Brain microvascular endothelial cell (primary cell): ENCODE data around the gene PANK2.
"Not testable (repeated sequence)": the region's sequence is repeated elsewhere in the genome, so short reads cannot be mapped to it uniquely, and the experiment has no call there.

ENCODE experiments used
- DNase-seq: peaks from one replicate; pipeline ENCODE4 v3.0.0-alpha.2; 2020
- H3K27ac ChIP-seq: fragments of 250-450 bp; sonication (Bioruptor Pico); 2 replicates; pipeline ENCODE4 v1.5.1; 2020; ENCODE audit warnings: mild to moderate bottlenecking, moderate library complexity
- H3K27me3 ChIP-seq: fragments of 250-450 bp; sonication (Bioruptor Pico); replicated peaks from 2 replicates; pipeline ENCODE4 v1.5.1; 2020; ENCODE audit warnings: mild to moderate bottlenecking
- H3K36me3 ChIP-seq: fragments of 250-450 bp; sonication (Bioruptor Pico); replicated peaks from 2 replicates; pipeline ENCODE4 v1.5.1; 2020; ENCODE audit warnings: mild to moderate bottlenecking
- H3K4me3 ChIP-seq: 2 replicates; pipeline ENCODE4 v1.5.1; 2011; ENCODE audit warnings: low read depth, mild to moderate bottlenecking, control low read depth, low read length, moderate library complexity
- in situ Hi-C: cut with HindIII; loops from 2 replicates; pipeline ENCODE4 v1.10.0; 2017; ENCODE audit warnings: low sequenced_read_pairs, low pct_ligation_motif_present
- TF ChIP-seq, protein P1 (sequence below): IDR thresholded peaks from 2 replicates; pipeline ENCODE4 v1.5.1; 2011; ENCODE audit warnings: low read depth, mild to moderate bottlenecking, moderate library complexity, low read length, control low read depth, inconsistent platforms; ENCODE audit errors: missing control alignments

The PANK2 gene

GRCh38 chr20:3935295-3935955, 46.2 kb downstream of the PANK2 start:
- H3K27ac ChIP-seq: no peak overlapping the region
- TF ChIP-seq, protein P1, sequence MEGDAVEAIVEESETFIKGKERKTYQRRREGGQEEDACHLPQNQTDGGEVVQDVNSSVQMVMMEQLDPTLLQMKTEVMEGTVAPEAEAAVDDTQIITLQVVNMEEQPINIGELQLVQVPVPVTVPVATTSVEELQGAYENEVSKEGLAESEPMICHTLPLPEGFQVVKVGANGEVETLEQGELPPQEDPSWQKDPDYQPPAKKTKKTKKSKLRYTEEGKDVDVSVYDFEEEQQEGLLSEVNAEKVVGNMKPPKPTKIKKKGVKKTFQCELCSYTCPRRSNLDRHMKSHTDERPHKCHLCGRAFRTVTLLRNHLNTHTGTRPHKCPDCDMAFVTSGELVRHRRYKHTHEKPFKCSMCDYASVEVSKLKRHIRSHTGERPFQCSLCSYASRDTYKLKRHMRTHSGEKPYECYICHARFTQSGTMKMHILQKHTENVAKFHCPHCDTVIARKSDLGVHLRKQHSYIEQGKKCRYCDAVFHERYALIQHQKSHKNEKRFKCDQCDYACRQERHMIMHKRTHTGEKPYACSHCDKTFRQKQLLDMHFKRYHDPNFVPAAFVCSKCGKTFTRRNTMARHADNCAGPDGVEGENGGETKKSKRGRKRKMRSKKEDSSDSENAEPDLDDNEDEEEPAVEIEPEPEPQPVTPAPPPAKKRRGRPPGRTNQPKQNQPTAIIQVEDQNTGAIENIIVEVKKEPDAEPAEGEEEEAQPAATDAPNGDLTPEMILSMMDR: no peak
- in situ Hi-C loops: no loop called here
- H3K36me3 ChIP-seq: peaks cover 12% of the 10 kb centered on the region
- no peaks in the 10 kb centered on the region for H3K27me3 ChIP-seq
- no peak overlapping the region for H3K4me3 ChIP-seq
- no peak for DNase-seq

- no peaks in the 10 kb centered on the region for H3K27me3 ChIP-seq
- no peak overlapping the region for H3K4me3 ChIP-seq
- TF ChIP-seq, protein P1: no peak
- peaks cover 12% of the 10 kb centered on the region for H3K36me3 ChIP-seq
- no peak for DNase-seq
- in situ Hi-C loops: no loop called here
- H3K27ac ChIP-seq: no peak overlapping the region
Observed at GRCh38 chr20:3935956-3936340, 46.8 kb downstream of the PANK2 start.

DNA sequence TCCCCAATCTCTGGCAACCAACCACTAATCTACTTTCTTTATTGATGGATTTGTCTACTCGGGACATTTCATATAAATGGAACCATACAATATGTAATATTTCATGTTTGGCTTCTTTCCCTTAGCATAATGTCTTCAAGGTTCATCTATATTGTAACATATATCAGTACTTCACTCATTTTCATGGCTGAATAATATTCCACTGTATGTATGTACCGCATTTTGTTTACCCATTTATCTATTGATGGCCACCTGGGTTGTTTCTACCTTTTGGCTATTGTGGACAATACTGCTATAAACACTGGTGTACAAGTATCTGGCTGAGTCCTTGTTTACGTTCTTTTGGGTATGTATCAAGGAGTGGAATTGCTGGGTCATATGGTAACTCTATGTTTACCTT, 48.4 kb downstream of the PANK2 start:
- Histone ChIP-seq H3K27ac (no peak overlapping the region), H3K27me3 (no peaks in the 10 kb centered on the region), H3K36me3 (peaks cover 12% of the 10 kb centered on the region), H3K4me3 (no peak overlapping the region)
- TF ChIP-seq, protein P1: no peak
- in situ Hi-C loops: no loop called here
- no peak for DNase-seq

DNA sequence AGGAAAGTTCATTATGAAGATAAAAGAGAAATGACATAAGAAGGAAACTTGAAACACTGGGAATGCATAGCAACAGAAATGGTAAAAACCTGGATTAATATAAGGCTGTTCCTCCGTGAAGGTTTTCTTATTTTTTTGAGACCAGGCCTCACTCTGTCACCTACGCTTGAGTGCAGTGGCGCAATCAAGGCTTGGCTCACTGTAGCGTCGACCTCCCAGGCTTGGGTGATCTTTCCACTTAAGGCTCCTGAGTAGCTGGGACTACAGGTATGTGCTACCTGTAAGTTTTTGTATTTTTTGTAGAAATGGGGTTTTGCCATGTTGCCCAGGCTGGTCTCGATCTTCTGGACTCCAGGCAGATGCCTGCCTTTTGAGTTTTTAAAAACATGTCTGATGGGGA, 51.7 kb downstream of the PANK2 start:
- TF ChIP-seq, protein P1: no peak
- Histone ChIP-seq H3K27ac (no peak overlapping the region), H3K27me3 (no peaks in the 10 kb centered on the region), H3K4me3 (no peak overlapping the region), H3K36me3 (peaks cover 4% of the 10 kb centered on the region)
- no peak for DNase-seq
- in situ Hi-C loops: no loop called here

- H3K36me3 ChIP-seq, DNase-seq, H3K27me3 ChIP-seq: not testable (repeated sequence)
Observed at GRCh38 chr20:3946666-3947065, 57.5 kb downstream of the PANK2 start.

GRCh38 chr20:3964719-3965118, 75.5 kb downstream of the PANK2 start:
- TF ChIP-seq, protein P1: no peak
- no peak overlapping the region for H3K4me3 ChIP-seq
- H3K36me3 ChIP-seq: no peaks in the 10 kb centered on the region
- no peaks in the 10 kb centered on the region for H3K27me3 ChIP-seq
- H3K27ac ChIP-seq: no peak overlapping the region
- DNase-seq: no peak
- in situ Hi-C loops: no loop called here

More at GRCh38 chr20:3946666-3947065, 57.5 kb downstream of the PANK2 start:
- H3K4me3 ChIP-seq, in situ Hi-C loops, H3K27ac ChIP-seq: not testable (repeated sequence)
